ENCODE measurements around the gene ADAM21. TPM values are rescaled to one million over a fixed set of nuclear protein-coding genes. Genes with fewer than 3 reads are reported as not detected.
"Not testable (repeated sequence)": the region's sequence is repeated elsewhere in the genome, so short reads cannot be mapped to it uniquely, and the experiment has no call there.

The ADAM21 gene
- total RNA-seq, 1 donor from 2014 or later: under 0.01 TPM

- peak; percentile 37 for DNase-seq (ENCODE audit: low read depth)
- Histone ChIP-seq H3K36me3 (ENCODE audit: control insufficient read depth, insufficient read depth, low read length) (no peaks in the 10 kb centered on the region), H3K4me3 (ENCODE audit: low read depth, low read length) (no peak overlapping the region), H3K27me3 (ENCODE audit: control insufficient read depth, insufficient read depth, low read length) (no peaks in the 10 kb centered on the region)
- TF ChIP-seq, protein P1, sequence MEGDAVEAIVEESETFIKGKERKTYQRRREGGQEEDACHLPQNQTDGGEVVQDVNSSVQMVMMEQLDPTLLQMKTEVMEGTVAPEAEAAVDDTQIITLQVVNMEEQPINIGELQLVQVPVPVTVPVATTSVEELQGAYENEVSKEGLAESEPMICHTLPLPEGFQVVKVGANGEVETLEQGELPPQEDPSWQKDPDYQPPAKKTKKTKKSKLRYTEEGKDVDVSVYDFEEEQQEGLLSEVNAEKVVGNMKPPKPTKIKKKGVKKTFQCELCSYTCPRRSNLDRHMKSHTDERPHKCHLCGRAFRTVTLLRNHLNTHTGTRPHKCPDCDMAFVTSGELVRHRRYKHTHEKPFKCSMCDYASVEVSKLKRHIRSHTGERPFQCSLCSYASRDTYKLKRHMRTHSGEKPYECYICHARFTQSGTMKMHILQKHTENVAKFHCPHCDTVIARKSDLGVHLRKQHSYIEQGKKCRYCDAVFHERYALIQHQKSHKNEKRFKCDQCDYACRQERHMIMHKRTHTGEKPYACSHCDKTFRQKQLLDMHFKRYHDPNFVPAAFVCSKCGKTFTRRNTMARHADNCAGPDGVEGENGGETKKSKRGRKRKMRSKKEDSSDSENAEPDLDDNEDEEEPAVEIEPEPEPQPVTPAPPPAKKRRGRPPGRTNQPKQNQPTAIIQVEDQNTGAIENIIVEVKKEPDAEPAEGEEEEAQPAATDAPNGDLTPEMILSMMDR (IDR thresholded peaks at IDR 0.05; ENCODE audit: insufficient read depth, low read length, severe bottlenecking): no peak
- FAIRE-seq: no peak
Measured at GRCh38 chr14:70448633-70449340, 3.2 kb upstream of the ADAM21 start.

GRCh38 chr14:70454731-70455130, 2.8 kb downstream of the ADAM21 start:
- DNase-seq (ENCODE audit: low read depth): no peak
- Histone ChIP-seq H3K4me3 (ENCODE audit: low read depth, low read length) (no peak overlapping the region), H3K27me3 (ENCODE audit: control insufficient read depth, insufficient read depth, low read length) (no peaks in the 10 kb centered on the region), H3K36me3 (ENCODE audit: control insufficient read depth, insufficient read depth, low read length) (no peaks in the 10 kb centered on the region)
- no peak for FAIRE-seq
- TF ChIP-seq, protein P1 (IDR thresholded peaks at IDR 0.05; ENCODE audit: insufficient read depth, low read length, severe bottlenecking): no peak

DNA sequence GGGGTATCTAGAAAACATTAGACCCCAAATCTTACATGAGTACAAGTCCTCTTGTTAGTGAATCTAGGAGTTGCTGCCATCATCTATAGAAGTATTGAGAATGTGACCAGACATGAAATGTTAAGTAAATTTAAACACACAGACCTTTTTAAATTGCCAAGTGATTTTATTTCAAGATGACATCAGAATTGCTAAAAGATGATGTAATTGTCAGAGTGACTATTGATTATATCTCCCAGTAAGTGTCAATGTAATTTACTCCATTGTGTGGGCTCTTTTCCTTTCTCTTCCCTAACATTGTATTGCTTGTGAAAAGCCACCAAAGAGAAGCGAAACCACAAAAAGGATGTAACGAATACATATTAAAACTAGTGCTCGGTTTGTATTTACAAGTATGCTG, 16.8 kb downstream of the ADAM21 start:
- Histone ChIP-seq H3K4me3 (ENCODE audit: low read depth, low read length) (no peak overlapping the region), H3K36me3 (ENCODE audit: control insufficient read depth, insufficient read depth, low read length) (no peaks in the 10 kb centered on the region), H3K27me3 (ENCODE audit: control insufficient read depth, insufficient read depth, low read length) (no peaks in the 10 kb centered on the region)
- TF ChIP-seq, protein P1 (IDR thresholded peaks at IDR 0.05; ENCODE audit: insufficient read depth, low read length, severe bottlenecking): no peak
- no peak for FAIRE-seq
- no peak for DNase-seq (ENCODE audit: low read depth)

DNA sequence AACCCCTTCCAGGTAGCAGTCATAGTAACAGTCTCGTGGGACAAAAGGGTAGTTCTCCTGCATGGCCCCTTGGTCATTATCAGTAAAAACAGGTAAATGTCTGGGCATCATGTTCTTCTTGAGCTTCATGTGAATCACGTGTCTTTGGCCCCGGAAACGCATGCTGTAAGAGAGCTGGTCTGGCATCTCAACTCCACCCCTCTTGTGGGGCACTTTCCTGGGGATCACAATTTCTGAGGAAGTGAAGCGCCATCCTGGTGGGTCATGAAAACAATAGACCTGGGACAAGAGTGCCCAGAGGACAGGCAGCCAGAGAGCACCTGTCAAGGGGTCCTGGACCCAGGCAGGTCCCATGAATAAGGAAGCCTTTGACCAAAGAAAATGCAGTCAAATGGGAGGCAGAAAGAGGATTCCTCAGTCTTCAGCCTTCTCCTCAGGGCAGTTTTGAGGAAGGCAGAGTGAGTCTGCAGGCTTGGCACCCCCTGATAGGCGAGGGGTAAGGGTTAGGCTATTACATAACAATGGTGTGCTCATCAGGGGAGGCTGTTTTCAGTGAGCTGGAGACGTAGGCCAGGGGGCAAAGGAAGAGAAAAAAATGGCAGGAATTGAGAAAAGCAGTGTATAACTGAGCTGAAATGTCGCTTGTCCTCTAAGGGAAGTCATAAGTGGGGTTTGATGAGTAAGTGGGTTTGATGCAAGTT, 19.0 kb downstream of the ADAM21 start:
- not testable (repeated sequence) for DNase-seq (ENCODE audit: low read depth); H3K4me3 ChIP-seq (ENCODE audit: low read depth, low read length); H3K36me3 ChIP-seq (ENCODE audit: control insufficient read depth, insufficient read depth, low read length); H3K27me3 ChIP-seq (ENCODE audit: control insufficient read depth, insufficient read depth, low read length)
- peak; percentile 97 for FAIRE-seq

DNA sequence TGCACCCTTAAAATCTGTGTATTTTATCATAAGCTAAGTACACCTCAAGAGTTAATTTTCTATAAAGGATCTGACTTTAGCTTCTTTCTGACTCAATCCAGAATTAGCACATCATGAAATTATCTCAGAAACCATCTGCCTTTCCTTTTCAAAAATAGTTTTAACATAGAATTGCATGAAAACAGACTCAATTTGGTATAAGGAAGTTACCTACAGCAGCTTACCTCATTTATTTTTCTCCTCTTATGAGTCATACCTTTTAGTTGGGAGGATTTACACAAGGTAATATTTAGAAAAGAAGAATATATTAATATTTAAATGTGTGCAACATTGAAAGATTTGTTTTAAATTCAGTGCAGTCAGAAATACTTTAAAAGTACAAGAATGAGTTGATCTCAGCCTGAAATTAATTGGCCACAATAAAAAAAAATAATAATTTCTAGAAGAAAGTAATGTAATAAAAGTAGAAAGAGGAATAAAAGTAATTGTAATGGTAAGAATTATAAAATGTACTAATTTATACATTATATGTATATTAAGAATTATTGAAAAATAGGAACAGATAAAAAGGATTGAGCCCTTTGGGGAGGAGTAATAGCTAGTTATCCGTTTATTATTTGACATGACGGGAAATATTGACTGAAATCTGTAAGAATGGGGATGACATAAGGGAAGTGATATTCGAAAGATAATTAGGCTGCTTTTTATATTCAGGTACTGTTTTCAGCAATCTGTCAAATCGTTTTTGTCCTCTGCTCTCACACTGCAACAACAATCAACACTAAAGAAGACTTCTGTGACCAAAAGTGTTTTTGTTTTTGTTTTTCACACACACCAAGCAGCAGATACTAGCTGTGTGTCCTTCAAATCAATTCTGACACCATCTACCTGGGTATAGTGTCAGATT, 20.5 kb downstream of the ADAM21 start:
- H3K4me3 ChIP-seq (ENCODE audit: low read depth, low read length): no peak overlapping the region
- DNase-seq (ENCODE audit: low read depth): peak; percentile 28
- no peak for FAIRE-seq
- H3K36me3 ChIP-seq (ENCODE audit: control insufficient read depth, insufficient read depth, low read length): no peaks in the 10 kb centered on the region
- TF ChIP-seq, protein P1 (IDR thresholded peaks at IDR 0.05; ENCODE audit: insufficient read depth, low read length, severe bottlenecking): no peak
- no peaks in the 10 kb centered on the region for H3K27me3 ChIP-seq (ENCODE audit: control insufficient read depth, insufficient read depth, low read length)

- no peak overlapping the region for H3K4me3 ChIP-seq (ENCODE audit: low read depth, low read length)
- H3K36me3 ChIP-seq (ENCODE audit: control insufficient read depth, insufficient read depth, low read length): no peaks in the 10 kb centered on the region
- no peak for DNase-seq (ENCODE audit: low read depth)
- no peaks in the 10 kb centered on the region for H3K27me3 ChIP-seq (ENCODE audit: control insufficient read depth, insufficient read depth, low read length)
- no peak for FAIRE-seq
- TF ChIP-seq, protein P1 (IDR thresholded peaks at IDR 0.05; ENCODE audit: insufficient read depth, low read length, severe bottlenecking): no peak
Measured at GRCh38 chr14:70473825-70474224, 21.9 kb downstream of the ADAM21 start.

GRCh38 chr14:70475459-70475858, 23.5 kb downstream of the ADAM21 start:
- FAIRE-seq; H3K27me3 ChIP-seq (ENCODE audit: control insufficient read depth, insufficient read depth, low read length); DNase-seq (ENCODE audit: low read depth); H3K4me3 ChIP-seq (ENCODE audit: low read depth, low read length); H3K36me3 ChIP-seq (ENCODE audit: control insufficient read depth, insufficient read depth, low read length): not testable (repeated sequence)

- not testable (repeated sequence) for H3K4me3 ChIP-seq (ENCODE audit: low read depth, low read length); DNase-seq (ENCODE audit: low read depth); FAIRE-seq; H3K27me3 ChIP-seq (ENCODE audit: control insufficient read depth, insufficient read depth, low read length); H3K36me3 ChIP-seq (ENCODE audit: control insufficient read depth, insufficient read depth, low read length)
Measured at GRCh38 chr14:70477356-70478105, 25.6 kb downstream of the ADAM21 start.

All from bronchial epithelial cell (primary cell).